ENCODE data around the gene CDH15.
A peak's percentile ranks its signal among the peaks of the same experiment; 100 is the strongest.
"Not testable (repeated sequence)": the region's sequence is repeated elsewhere in the genome, so short reads cannot be mapped to it uniquely, and the experiment has no call there.

The CDH15 gene

DNA sequence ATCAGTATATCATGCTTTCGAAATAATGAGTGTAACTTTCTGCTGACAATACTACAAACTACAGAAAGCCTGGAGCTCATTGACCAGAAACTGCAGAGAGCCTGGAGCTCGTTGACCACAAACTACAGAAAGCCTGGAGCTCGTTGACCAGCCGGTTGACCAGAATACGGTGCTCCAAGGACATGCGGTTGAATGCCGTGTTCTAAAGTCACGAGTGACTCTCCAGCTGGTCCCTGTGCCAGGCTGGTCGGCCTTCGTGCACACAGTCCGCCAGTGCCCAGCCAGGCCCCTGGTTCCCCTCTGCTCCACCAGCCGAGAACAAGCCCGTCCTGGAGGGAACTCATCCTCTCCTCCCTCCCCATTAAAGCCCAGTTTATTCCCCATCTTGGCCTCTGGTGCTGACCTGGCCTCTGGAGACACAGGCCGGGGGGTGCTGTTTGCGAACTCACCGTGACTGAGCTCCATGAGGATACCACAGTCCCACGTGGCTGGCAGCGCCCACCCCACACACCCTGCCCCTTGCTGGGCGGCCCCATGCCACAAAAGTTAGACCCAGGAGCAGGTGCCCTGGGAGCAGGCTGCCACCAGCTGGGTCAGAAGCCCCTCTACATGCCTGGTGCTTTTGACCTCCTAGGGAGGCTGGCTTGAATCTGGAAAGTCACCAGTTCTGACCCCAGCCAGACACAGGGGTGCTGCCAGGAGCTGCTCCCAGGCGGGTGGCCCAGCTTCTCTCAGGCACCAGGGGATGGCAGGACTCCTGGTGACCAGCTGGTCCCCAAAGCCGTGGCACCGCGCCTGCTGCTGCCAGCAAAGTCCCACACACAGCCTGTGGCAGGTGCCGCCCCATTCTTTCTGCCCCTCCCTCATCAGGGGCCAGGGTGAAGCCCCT lies 15.5 kb upstream of the CDH15 start:
- DNase-seq (ENCODE audit: low read depth in 2 of 2) = no peak

DNA sequence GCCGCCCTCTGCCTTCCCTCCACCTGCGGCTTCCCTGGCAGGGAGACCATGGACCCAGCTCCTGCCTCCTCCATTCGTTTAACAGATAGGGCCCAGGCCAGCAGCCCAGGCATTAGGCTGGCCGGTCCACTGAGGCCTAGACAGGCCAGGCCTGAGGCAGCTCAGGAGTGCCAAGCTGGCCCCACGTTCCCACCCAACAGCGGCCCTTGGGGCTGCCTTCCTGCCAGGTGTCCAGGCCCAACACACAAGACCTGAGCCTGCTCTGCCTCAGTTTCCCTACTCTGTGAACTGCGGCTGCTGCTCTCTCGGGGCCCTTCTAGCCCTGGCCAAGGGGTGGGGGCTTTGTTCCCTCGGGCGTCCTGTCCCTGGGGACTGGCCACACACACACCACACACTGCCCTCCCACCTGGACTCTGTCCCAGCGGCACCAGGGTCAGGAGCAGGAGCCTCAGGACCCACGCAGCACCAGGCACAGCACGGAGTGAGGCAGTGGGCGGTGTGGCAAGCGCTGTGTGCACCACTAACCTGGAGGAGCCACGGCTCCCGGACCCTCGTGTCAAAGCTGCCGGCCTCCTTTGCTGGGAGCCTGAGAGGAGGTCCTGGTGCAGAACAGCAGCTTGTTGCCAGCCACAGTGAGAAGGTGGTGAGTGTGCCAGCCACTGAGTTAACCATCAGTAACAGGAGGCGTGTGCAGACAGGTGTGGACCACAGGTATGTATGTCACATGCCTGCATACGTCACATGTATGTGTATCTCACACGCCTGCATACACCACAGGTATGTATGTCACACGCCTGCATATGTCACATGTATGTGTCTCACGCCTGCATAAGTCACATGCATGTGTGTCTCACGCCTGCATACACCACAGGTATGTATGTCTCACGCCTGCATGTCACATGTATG lies 14.6 kb upstream of the CDH15 start:
- DNase-seq (ENCODE audit: low read depth in 2 of 2) = no peak

DNA sequence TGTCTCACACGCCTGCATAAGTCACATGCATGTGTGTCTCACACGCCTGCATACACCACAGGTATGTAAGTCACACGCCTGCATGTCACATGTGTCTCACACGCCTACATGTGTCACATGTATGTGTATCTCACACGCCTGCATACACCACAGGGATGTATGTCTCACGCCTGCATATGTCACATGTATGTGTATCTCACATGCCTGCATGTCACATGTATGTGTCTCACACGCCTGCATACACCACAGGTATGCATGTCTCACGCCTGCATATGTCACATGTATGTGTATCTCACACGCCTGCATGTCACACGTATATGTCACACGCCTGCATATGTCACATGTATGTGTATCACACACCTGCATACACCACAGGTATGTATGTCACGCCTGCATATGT lies 13.8 kb upstream of the CDH15 start:
- DNase-seq (ENCODE audit: low read depth in 2 of 2) = no peak

DNA sequence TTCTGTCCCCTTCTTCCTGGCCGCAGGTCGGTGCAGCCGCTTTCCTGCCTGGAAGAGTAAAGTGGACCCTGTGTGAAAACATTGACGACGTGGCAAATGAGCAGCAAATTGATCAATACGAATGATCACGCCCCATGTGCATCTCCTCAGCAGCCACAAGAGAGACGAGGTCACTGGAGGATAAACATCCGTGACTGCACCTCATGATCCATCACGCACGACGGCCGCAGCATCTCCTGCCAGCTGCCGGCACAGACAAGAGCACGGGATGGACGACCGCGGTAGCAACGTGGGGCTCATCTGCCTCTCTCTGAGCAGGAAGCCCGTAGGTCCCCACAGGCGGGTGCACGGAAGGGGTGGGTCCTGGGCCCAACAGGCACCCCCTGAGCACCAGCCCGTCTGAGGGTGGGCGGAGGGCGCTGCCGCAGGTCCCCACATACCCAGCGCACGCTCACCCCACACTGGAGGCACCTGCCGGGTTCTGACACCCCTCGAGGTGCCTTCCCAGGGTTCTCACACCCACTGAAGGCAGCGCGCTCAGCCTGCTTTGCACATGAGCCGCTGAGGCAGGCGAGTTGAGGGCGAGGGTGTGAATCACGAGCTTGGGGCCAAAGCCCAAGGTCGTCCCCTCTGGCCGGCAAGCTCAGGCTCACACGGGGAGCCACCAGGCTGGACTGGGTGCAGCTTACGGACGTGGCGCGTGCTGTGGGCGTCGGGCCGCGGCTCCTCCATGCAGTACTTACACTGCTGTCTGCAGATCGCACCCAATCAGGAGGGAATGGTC lies 12.3 kb upstream of the CDH15 start:
- DNase-seq (ENCODE audit: low read depth in 2 of 2) = no peak

DNA sequence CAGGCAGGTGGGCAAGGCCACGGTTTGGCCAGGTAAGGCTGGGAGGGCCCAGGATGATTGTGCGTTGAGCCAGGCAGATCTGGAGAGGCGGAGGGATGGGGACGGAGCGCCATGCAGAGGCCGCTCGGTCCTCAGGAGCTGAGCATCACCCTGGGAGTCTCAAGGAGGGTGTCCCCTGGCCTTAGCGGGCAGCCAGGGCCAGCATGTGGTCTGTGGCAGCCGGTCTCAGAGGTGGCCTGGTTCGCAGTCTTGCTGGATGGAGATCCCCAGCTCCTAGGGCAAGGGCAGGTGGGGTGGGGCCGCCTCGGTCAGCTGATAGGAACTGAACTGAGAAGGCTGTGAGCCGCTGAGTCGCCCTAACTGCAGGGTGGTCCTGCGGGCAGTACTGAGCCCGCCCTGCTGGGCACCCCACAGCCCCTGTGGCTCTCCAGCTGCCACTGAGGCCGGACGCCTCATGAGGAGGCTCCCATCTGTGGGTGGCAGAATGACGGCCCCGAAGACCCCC lies 11.6 kb upstream of the CDH15 start:
- DNase-seq (ENCODE audit: low read depth in 2 of 2) = no peak

DNA sequence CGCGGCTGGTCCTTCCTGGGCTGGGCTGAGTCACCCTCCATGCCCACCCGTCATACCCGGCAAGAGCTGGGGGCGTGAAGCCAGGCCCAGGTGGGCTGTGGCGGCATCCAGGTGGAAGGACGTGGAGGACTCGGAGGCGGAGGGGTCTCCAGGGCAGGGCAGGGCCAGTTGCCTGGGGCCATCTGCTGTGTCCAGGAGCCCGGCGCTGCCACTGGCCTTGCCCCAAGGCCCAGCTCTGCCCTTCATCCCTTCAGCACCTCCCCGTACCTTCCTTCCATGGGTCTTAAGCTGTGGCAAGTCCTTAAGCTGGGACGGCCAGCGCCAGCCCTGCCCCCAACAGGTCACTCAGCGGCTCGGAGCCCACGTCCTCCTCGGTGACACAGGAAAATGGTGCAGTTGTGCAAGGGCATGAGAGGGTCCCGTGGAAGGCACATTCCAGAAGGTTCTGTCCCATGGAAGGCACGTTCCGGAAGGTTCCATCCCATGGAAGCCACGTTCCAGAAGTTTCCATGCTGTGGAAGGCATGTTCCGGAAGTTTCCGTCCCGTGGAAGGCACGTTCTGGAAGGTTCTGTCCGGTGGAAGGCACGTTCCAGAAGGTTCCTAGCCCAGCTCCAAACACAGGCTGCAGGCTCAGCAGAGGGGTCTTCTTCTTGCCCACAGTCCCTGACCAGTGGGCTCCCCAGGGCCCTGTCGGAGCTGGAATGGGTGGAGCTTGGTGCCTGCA lies 10.4 kb upstream of the CDH15 start:
- DNase-seq (ENCODE audit: low read depth in 2 of 2) = no peak

DNA sequence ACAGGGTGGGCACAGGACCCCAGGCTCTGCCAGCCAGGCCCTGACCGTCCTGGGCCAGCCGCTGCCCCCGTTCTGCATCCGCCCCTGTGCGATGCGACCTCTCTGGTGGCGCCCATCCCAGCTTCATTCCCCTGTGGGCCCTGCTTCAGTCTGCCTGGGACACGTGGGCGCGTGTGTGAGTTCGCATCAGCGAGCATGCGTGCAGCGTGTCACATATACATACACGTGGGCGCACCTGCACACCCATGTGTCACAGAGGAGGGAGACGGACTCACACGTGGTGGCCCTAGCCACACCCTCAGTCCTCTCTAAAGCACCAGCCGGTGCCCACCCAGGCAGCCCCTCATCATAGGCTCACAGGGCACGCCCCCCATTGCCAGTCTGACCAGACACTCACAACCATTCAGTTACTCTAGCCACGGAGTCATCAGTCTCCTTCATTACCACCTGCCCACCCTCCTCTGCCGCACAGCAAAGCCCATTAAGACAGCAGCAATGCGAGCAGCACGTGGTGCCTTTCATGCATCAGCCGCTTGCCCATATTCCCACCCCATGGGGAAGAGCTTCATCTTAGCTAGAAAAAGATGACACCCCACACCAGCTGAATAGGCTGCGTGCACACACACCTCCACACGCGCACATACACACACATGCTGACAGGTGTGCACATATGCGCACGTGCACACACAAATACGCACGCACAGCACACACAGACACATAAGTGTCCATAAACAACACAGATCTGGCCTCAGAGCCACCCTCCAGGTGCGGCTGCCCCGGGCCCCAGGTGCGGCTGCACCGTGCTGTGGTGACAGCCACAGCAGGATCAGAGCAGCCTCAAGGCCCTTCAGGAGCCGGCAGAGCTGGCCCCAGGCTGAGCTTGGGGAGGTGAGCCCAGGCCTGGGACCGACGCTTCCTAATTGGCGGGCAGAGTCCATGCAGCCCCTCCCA lies 9.5 kb upstream of the CDH15 start:
- no peak for DNase-seq (ENCODE audit: low read depth in 2 of 2)

DNA sequence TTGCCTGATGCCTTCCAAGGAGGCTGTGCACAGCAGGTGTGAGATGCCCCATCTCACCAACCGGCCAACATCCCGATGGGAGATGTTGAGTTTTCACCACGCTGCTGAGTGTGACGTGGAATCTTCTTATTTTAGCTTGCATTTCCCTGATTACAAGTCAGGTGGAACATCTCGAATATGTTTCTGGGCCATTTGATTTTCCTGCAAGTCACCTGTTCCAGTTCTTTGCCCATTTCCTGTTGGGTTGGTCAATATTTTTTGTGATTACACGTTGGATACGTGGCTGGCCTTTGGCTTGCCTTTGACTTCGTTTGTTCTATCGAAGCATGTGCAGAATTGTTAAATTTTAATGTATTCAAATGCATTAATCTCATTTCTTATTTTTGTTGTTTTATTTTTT lies 8.3 kb upstream of the CDH15 start:
- DNase-seq (ENCODE audit: low read depth in 2 of 2) = no peak

DNA sequence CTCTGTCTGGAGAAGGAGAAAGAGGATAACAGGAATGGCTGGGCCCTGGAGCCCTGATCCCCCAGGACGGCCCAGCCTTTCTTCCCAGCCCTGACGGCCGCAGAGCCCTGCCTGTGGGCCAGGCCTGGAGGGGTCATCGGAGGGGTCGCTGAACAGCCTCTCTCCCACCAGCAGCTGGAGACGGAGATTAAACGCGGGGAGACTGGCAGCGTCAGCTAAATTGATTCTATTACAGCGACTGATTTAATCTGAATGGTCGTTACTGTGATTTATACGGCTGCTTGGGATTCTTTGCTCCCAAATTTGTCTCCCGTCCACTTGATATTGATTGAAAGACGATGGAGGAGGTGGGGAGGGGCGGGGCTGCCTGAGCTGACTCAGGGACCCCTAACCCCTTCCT lies 7.1 kb upstream of the CDH15 start:
- no peak for DNase-seq (ENCODE audit: low read depth in 2 of 2)

DNA sequence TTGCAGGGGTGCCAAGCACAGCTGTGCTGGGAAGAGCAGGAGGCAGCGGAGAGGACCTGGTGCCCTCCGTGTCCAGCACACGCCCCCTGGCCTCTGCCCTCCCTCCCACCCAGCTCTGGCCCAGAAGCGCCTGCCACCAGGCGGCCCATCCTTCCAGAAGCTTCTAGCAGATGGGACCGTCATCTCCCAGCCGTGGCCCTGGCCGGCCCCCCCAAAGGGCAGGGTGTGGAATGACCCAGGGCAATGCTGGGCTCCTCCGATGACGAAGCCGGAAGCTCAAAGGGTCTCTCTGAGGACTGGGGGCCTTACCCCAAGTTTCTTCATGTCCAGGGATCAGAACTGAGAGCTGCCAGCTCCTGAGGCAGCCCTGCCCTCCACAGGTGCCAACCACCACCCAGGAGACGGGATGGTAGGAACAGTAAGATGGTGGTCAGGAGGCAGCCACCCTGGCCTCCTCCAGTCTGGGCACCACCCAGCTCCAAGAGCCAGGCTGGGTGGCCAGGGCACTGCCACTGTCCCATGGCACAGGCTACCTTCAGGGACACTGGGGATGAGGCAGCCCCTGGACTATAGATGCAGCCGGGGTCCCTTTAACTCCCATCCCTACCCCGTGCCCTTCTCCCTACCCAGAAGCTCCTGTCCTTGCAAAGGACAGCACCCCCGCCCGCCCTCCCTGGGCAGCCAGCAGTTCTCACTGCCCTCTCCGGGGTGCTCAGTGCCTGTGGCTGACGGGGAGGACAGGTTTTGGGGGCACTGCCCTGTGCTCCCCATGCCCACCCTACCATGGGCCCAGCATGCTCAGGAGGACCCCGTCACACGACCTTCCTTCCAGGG lies 6.5 kb upstream of the CDH15 start:
- no peak for DNase-seq (ENCODE audit: low read depth in 2 of 2)

DNA sequence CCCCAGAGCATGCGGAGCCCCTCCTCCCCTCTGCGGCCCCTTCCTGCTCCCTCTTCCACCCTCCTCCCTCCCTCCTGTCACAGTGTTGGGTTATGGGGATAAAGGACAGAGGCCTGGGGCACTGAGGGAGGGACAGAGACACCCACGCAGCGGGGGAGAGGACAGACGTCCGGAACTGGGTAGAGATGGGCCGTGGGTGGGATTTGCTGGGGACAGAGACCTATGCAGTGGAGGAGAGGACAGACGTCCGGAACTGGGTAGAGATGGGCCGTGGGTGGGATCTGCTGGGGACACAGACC lies 5.9 kb upstream of the CDH15 start:
- not testable (repeated sequence) for DNase-seq (ENCODE audit: low read depth in 2 of 2)

DNA sequence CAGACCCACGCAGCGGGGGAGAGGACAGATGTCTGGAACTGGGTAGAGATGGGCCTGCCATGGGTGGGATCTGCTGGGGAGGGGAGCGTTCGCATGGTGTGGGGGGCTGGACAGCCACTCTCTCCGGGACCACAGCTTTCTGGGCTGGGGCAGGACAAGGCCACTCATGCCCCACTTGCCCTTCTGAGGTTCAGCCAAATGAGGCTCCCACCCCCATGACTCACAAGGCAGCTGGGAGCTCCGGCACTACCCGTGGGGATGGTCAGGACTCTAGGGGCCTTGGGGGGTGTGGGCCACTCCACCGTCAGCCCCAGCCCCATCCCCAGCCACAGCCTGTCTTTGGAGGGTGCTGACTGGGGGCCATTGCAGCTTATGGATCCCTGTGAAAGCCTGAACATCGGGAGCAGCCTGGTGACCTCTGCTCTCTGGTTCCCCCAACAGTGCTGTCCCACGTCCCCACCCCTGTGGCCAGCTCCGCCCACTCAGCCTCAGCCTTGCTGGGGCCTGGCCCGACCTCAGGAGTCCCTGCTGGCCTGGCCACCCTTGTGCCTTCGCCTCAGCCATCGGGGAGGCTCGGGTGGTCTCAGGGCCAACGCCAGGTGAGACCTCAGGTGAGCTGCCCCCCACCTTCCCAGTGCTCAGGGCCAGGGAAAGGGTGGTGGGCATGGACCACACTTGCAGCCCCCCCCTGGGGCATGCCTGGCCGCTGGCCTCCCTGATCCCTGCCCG lies 4.7 kb upstream of the CDH15 start:
- DNase-seq (ENCODE audit: low read depth in 2 of 2) = no peak

DNA sequence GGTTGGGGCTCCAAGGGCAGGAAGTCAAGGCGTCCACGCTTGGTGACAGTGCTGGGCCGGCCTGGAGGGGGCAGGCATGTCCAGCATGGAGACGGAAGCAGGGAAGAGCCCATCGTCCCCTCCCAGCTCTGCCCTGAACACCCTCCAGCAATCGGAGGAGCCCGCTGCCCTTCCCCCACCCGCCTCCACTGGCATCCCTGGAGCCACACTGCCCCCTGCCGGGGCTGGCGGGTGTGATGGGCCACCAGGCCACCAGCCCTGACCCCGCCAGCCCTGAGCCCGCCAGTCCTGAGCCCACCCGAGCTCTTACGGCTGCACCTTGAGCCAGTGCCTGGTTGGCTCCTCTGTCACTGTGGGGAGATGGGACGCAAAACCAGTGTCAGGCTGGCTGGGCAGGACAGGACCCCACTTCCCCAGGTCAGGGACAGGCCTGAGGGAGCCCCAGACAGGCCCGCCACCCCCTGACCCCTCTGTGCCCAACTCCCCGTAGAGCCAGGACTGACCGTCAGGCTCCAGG lies 4.1 kb upstream of the CDH15 start:
- DNase-seq (ENCODE audit: low read depth in 2 of 2) = peak; percentile 69 to 88

DNA sequence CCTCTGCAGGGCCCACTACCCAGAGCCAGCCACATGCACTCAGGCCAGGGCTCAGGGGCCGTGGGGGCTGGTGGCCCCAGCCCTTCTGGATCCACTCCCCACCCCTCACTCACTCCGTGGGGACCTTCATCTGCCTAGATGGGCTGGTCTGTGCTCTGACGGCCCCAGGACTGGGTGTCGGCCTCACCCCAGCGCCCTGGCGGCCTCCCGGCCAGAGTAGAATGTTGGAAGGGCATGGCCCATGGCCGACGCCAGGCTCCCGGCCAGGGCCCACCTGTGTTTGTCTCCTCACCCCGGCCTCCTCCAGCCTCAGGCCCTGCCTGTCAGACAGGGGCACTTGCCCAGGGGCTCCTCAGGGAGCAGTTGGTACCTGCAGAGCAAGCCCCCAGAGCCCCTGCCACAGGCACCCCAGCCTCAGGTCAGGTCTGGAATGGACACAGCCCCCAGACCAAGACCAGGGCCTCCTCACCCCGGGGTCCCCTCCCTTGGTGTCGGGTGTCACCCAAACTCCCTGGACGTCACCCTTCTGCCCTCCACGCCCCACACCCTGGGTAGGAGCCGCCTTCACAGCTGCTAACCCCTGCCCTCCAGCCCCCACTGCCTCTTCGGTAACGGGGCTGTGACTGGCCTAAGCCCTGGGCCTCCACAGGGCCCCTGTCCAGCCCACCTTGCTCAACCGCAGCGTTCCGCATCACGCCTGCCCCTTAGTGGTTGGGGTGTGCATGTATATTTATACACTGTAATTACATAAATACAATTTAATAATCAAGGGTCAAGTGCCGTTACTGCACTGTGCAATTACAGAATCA lies 3.0 kb upstream of the CDH15 start:
- DNase-seq (ENCODE audit: low read depth in 2 of 2) = no peak

DNA sequence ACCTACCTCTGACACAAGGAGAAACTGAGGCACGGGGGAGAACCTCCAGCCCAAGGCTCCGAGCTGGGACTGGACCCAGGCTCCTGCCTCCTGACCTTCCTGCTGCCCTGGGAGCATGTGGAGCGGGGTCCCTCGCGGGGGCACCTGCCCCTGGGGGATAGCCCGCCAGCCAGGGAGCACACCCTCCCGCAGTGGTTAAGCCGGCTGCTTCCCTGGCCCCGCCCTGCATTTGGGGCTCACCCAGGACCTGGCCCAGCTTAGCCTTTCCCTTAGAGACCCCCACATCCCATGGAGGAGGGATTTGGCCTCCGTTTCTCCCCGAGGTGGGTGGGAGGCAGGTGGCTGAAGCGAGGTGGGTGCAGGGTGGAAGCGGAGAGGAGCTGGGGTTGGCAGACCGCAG lies 1.8 kb upstream of the CDH15 start:
- no peak for DNase-seq (ENCODE audit: low read depth in 2 of 2)

DNA sequence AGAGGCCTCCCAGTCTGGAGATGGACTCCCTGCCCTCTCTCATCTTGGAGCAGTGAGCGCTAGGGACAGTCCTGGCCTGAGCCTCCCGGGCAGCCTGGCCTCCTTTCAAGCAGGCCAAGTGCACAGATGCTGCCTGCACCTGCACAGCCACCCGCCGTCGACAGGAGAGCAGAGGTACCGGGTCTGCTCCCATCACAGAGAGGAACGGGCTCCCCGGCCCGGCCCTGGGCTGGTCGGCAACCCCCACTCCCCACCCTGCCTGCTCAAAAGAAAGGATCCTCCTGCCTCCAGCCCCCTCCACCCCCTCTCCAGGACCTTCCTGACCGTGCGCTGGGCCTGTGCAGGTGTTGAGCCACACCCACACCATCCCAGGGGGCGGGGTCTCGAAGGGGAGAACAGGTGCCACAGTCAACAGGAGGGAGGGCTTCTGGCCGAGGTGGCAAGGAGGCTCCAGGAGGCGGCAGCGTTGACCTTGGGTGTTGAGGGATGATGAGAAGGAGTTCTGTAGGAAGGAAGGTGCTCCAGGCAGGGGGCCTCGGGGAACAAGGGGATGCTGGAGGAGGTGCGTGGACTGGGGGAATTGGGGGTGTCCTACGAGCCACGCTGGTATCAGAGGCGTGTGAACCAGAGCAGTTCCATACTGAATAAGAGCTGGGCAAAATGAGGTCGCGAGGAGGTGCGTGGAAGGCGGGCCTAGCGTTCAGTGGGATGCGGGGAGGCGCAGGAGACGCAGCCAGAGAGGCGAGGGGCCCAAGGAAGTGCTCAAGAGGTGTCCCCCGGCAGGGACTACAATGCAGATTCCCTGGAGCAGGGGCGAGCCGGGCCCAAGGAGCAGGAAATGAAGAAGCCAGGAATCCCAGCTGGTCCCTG lies 967 bp upstream of the CDH15 start:
- DNase-seq (ENCODE audit: low read depth in 2 of 2) = no peak

DNA sequence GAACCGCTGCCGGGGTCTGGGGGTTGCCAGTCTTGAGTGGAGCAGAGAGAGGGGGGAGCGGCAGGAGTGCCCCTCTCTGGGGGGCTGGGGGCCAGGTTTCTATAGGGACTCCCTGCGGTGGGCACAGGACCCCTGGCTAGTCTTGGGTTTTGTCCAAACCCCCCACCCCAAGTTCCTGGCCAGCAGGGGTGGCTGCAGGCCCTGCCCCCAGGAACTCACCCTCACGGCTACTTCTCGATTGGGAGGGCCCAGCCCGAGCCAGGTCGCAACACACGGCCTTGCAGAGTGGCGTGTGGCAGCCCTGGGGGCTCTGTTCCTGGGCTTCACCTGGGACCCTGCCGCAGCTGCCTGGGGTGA lies 601 bp downstream of the CDH15 start:
- DNase-seq (ENCODE audit: low read depth in 2 of 2) = no peak
